Stimulated activated CD4-positive, alpha-beta T cell treated with anti-CD3 and anti-CD28 coated beads, Interleukin-12 subunit alpha, Interleukin-12 subunit beta, amount 100 ng/mL, for 4 hours (primary cell): ENCODE measurements around the gene GALNT7.
"Not testable (repeated sequence)": the region's sequence is repeated elsewhere in the genome, so short reads cannot be mapped to it uniquely, and the experiment has no call there.

ENCODE experiments used
- DNase-seq: peaks from one replicate; pipeline ENCODE4 v3.0.0-alpha.2; 2020

GALNT7 gene

DNA sequence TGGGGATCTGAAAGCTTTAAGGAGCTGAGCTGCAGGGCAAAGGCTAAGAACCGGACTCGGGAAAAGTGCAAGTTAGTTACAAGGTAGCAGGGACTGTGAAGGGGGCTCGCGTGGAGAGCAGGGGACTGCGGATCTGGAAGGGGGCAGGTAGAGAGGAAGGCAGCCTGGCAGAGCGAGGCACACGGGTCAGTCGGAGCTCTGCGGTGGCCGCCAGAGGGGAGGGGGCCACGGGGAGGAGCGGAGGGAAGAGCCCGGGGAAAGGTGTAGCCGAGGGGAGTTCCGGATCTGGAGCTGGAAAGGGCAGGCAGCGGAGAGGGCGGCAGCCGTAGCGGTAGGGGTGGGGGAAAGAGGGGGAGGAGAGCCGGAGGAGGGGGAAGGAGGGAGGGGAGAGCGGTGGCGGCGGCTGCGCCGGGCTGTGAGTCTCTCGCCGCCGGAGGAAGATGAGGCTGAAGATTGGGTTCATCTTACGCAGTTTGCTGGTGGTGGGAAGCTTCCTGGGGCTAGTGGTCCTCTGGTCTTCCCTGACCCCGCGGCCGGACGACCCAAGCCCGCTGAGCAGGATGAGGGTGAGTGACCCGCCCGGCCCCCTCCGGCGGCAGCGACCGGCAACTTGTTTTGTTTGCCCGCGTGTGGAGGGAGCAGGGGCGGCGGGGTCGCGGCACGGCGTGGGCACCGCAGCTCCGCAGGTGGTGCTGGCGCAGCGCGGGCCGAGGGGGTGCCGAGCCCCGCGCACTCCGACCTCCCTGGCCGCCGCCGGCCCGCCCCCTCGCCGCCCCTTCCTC is at the start of gene GALNT7:
GALNT7 (plus strand) TSS at position 416 of the 782 bp plus-strand sequence; CDS start at position 441, 25 bp downstream.
- DNase-seq, result peak; percentile 60

- DNase-seq, result not testable (repeated sequence)
These were observed 49.8 kb upstream of the GALNT7 start for GRCh38 chr4:173118819-173119218.

GRCh38 chr4:173119818-173120217 is 48.8 kb upstream of the GALNT7 start:
- DNase-seq, result no peak

GRCh38 chr4:173121076-173121561 is 47.5 kb upstream of the GALNT7 start:
- DNase-seq, result no peak

- no peak for DNase-seq
These were observed 44.3 kb upstream of the GALNT7 start for GRCh38 chr4:173124209-173124865.

GRCh38 chr4:173125216-173125812 is 43.3 kb upstream of the GALNT7 start:
- DNase-seq, result no peak

DNA sequence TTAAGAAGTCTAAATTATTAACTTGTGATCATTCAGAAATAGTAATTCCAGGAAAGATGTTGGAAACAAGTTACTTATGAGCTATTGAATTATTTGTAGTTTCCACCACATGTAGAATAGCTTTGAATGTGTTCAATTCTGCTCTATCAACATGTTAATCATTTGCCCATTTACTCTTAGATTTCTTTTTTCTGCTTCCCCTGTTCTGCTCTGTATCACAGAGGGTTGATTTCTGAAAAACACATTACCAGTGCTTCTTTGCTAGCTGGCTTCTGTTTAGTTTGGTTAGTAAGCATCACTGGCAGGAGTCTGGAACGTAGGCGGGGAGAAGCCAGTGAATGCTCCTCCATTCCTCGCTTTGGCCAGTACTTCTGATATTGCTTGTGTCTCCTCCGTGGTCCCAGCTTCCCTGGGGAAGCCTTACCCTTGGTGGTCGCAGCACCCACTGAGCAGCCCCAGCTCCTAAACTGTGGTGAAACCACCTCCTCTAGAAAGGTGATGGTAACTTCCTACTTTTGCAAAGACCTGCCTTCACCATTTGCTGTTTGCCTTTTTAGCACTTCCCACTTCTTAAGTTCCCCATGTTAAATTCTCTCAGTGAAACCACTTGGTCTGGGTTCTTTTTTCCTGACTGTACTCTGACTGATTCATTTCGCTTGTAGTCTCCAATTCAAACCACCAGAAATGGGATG is 40.3 kb upstream of the GALNT7 start:
- DNase-seq, result no peak

GRCh38 chr4:173130687-173131086 is 37.9 kb upstream of the GALNT7 start:
- DNase-seq, result no peak

GRCh38 chr4:173134426-173134825 is 34.2 kb upstream of the GALNT7 start:
- no peak for DNase-seq

GRCh38 chr4:173135241-173135847 is 33.3 kb upstream of the GALNT7 start:
- no peak for DNase-seq

DNA sequence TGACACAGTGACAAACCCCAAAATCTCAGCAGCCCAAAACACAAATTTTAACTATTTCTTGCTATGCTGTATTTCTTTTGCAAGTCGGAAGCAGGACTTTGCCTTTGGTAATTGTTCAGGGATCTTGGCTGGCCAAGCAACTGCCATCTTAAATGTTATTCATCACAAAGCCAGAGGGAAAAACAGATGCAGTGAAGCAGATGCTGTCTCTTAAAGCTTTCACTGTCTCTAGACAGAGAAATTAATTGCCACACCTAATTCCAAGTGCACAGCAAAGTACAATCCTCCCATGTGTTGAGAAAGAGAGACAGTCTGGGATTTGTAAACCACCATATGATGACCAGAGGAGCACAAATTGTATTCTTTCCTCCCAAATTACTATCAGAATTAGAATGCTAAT is 30.0 kb upstream of the GALNT7 start:
- DNase-seq, result no peak

DNA sequence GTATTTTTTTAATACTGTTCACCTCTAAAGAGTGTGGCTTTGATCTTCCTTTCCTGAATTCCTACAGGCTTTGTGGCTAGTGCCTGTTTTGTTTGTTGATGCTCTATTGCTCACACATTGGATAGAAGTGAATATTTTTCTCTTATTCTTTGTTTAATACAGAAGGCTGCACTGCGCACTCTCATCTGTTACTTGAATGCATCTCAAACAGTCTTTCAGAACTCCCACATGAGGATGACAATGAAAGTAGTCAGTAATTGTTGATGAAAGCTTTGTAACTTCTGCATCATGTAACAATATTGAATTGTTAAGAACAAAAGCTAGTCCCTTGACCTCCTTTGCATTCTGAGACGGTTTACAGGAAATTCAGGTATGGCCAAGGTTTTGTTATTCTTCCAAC is 29.1 kb upstream of the GALNT7 start:
- DNase-seq, result no peak

DNA sequence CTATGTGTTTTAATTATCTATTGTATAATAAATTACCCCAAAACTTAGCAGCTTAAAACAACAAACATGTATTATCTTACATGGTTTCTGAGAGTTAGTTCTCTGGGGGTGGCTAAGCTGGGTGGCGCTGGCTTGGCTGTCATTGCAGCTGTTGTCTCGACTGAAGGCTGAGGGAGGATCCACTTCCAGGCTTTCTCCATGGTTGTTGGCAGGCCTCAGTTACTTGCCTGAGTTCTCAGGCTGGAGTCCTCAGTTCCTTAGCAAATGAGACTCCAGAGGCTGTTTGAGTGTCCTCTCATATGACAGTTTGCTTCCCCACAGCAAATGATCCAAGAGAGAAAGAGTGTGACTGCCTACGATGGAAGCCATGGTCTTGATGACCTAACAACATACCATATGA is 23.5 kb upstream of the GALNT7 start:
- DNase-seq, result no peak

GRCh38 chr4:173146456-173146855 is 22.2 kb upstream of the GALNT7 start:
- no peak for DNase-seq

DNA sequence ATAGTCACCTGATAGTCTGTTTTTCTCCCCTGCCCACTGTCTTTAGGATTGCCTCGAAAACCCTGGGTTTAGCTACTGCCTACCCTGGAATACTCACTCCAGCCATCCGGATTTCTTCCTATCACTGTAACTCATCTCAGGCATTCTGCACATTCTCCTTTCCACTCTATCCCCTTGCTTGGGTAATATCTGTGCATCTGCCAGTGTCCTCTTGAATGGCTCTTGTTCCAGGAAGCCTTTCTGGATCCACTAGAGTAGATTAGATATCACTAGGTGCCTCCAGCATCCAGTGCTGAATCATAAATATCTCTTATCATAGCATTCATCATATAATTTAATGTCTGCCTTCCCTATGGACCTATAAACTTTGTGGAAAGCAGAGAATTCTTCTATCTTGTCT is 17.1 kb upstream of the GALNT7 start:
- no peak for DNase-seq

DNA sequence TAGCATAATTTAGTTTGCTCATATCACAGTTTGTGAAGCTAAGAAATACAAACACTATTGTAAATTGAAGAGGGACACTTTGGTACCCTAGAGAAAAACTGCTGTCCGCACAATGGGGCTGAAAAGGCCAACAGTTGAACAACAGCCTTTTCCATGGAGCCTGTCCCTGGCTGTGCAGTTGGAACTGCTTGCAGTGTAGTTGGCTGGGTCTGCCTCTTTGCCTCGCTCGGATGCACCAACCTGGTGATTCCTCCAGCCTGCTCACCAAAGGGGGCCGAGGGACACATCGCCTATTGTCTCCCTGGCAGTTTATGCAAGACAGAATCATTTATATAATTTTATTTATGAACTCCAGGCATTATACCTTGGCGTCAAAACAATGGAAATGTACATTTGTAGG is 16.5 kb upstream of the GALNT7 start:
- no peak for DNase-seq

GRCh38 chr4:173153445-173153844 is 15.2 kb upstream of the GALNT7 start:
- DNase-seq, result no peak

DNA sequence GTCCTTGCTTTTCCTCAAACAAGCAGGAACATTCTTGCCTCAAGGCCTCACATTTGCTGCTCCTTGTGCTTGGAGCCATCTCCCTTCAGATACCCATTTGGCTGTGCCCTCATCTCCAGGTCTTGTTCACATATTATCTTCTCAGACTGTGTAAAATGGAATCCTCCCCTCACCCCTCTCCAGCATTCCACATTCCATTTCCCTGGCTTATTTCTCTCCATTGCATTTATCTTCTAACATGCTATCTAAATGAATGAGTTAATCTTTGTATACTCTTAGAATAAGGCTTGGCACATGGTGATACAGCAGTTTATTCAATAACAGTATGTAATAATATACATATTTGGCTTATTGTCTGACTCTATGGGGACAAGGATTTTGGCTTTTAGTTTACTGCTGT is 8.8 kb upstream of the GALNT7 start:
- no peak for DNase-seq

GRCh38 chr4:173160871-173161270 is 7.7 kb upstream of the GALNT7 start:
- DNase-seq, result no peak

DNA sequence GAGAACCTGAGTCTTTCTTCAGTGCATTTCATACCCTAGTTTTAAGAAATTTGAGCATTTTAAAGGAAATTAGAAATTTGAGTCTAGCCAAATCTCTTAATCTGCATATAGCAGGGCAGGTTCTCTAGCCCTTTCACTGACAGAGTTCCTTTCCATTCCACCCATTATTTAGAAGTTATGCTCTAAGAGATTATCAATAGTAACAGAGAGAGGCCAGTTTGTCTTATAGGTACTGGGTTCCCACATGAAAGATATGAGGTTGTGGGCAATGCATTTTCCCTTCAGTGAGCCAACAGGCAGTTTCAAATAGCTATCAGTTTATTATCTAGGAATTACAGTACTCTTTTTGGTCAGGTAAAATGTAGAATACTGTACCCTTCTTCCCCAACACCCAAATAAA is 7.3 kb upstream of the GALNT7 start:
- DNase-seq, result no peak

DNA sequence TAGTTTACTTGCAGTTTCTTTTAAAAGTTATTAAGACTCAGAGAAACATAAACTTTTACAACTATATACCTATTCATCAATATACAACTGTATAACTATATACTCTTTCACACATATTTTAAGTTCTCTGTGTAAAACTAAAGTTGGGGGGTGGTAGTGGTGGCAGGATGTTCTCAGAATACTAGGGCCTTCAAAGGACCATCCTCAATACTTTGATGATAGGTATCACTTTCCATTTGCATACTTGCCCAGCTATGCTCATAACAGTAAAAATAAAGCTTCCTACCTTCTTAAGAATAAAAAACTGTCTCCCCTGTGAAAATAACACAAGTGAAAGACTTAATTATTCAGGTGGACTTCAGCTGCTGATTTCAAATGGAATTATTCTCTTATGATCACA is 2.9 kb upstream of the GALNT7 start:
- DNase-seq, result no peak

GRCh38 chr4:173166491-173166890 is 2.1 kb upstream of the GALNT7 start:
- DNase-seq, result no peak
